Activated CD4-positive, alpha-beta T cell treated with anti-CD3 and anti-CD28 coated beads, Interleukin-2, amount 50 U/mL, for 1 hour (primary cell): Measurements from ENCODE around the gene DOCK8.
A peak's percentile ranks its signal among the peaks of the same experiment; 100 is the strongest.
"Not testable (repeated sequence)": the region's sequence is repeated elsewhere in the genome, so short reads cannot be mapped to it uniquely, and the experiment has no call there.

Experiments
- DNase-seq: peaks from one replicate; pipeline ENCODE4 v3.0.0-alpha.2; 2020

The DOCK8 gene

DNA sequence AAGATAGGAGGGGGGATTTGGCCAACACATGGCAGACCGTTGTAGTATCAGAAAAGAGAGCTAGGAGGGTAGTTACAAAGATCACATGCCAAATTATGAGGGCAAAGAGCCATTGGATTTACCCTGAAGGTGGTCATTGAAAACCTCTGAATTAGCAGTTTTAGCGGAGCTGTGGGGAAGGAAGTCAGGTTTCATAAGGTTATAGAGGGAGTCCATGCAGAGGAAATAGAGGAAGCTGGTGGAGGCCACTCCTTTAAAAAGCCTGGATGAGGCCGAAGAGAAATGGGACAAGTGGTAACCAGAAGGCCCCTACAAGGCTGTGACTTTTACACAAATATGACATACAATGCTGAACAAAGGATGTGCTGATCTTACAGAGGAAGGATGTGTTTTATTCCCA, 13.2 kb downstream of the DOCK8 start:
- DNase-seq: no peak

DNA sequence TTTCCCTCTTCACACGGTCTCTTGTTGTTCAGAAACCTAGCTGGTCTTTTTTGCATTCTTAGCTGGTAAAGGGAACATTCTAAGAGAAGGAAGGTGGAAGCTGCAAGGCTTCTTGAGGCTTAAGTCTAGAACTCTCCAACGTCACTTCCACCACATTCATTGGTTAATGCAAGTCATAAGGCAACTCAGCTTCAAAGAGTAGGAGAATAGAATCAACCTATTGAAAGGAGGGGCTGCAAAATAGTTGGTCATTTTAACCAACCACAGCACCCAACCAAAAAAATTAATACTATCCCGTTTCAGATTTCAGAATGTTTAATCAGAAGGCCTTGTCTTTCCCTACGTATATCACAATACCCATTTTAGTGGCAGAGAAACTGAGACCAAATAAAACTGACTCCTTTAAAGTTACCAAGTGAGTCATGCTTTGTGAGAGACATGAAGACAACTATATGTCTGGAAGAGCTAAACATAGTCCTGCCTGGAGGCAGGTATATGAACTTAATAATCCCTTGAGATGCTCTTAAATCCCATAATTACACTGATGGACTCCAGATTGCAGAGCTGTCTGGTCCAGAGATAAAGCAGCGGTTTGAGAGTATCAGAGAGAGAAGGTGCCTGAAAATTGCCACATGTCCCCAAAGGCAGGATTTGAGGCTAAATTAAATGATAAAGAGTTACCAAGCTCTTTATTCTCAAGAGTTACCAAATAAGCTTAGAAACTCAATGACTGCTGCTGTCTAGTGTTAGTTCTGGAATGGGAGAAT, 14.4 kb downstream of the DOCK8 start:
- no peak for DNase-seq

GRCh38 chr9:231625-232024, 17.0 kb downstream of the DOCK8 start:
- not testable (repeated sequence) for DNase-seq

- DNase-seq: not testable (repeated sequence)
These were observed 19.0 kb downstream of the DOCK8 start for GRCh38 chr9:233708-234107.

DNA sequence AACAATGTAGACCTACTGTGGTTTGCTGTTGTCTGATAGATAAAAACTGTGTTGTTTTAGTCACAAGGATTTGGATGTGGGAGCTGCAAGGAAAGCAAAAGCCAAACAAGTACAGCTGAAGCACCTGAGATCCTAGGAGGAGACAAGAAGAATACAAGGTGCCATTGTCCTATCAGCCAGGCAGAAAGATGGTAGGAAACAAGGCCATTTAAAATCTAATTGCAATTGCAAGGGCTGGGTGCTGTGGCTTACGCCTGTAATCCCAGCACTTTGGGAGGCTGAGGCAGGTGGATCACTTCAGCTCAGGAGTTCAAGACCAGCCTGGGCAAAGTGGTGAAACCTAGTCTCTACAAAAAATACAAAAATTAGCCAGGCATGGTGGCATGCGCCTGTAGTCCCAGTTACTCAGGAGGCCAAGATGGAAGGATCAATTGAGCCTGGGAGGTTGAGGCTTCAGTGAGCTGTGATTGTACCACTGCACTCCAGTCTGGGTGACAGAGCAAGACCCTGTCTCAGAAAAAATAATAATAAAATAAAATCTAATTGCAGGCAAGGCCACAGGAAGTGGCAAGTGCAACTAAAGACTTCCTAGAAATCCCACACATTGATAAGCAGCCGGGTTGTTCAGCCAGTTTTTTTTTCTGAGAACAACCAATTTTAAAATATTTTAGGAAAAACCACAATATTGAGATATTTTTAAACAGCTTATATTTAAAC, 22.6 kb downstream of the DOCK8 start:
- no peak for DNase-seq

GRCh38 chr9:237858-238345, 23.2 kb downstream of the DOCK8 start:
- no peak for DNase-seq

- DNase-seq: no peak
These were observed 27.9 kb downstream of the DOCK8 start for GRCh38 chr9:242461-243080.

DNA sequence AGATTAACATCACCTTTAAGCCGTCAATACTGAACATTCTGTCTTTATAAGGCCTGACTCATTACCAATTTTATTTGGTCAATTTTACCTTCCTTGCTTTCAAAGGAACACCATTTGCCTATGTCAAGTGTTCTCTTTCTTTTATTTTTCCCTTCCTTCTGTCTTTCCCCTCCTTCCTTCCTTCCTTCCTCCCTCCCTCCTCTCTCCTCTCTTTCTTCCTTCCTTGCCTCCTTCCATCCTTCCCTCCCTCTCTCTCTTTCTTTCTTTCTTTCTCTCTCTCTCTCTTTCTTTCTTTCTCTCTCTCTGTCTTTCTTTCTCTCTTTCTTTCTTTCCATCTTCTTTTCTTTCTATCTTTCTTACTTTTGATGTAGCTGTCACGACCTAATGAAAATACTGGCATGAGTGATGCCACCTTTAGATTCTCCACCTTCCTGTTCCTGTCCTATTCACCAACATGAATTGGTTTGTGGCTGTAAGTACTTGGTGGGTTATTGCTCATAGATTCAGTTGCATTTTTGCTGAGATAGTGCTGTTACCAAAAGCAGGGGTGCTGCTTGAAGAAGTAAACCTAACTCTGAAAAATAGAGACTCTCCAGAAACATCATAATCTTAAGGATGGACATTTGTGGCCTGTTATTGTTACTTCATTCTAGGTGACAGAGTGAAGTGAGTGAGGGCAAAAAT, 33.8 kb downstream of the DOCK8 start:
- DNase-seq: no peak

DNA sequence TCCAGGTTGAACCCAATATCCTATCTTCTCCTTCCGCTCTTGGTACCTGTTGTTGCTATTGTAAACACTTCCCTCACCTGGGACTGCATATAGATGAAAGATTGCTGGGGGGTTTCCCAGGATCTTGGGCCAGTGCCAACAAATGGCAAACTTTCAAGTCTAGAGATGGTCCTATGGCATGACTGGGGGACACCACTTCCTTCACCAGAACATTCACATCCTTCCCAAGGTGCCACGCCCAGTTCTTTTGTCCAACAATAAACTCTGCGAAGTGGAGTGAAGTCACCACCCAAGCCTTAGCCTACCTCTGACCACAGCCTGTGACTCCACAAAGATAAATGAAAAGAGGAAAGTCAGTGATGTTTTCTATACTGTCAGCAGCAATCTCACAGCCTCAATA, 34.4 kb downstream of the DOCK8 start:
- DNase-seq: peak; percentile 11

DNA sequence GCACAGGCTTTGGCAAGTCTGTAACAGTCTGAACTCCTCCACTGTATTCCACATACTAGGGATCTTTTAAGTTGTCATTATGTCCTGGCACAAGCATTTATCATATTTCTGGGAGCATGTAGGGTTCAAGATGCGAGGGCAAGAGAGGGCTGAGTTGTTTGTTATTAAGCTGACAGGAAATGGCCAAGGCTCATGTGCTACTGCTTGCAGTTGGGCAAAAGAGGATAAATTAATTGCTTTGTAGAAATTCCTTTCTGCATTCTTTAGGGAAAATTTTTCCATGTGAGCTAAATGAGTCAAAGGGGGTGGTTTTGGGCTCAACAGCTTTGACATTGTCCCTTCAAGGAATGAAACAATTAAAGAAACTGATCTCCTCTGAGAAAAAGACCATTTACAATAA, 35.4 kb downstream of the DOCK8 start:
- no peak for DNase-seq

DNA sequence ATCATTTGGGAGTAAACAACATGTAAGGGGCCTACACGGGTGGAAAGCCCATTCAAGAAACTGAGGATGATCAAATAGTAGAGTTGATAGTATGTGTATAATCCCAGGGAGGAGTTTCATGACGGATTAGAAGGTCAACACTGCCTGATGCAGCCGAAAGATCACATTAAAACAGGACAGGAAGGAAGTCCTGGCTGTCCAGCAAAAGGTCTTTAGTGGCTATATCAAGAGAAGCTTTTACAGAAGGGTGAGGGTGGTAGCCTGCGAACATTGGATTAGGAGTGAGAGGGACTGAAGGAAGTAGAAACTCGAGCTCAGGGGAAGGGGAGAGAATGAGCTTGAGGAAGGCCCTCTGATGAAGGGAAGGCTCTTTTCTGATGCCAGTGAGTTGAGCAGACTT, 36.0 kb downstream of the DOCK8 start:
- DNase-seq: no peak

DNA sequence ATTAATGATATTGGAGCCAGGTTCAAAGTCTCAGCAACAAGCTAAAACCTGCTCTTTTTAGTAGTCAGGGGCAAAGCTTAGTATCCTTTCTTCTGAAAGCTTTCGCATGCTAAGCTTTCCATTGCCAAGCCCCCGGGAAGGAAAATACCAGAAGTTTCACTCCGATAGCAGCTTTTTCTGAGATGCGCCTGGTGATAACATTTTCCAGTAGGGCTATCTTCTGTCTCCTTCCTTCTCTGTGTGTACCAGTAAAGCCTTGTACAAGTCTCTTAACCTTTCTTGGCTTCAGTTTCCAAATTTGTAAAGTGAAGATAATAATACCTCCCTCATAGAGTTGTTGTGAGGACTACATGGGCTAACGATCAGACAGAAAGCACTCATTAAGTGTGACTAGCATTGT, 36.7 kb downstream of the DOCK8 start:
- no peak for DNase-seq

DNA sequence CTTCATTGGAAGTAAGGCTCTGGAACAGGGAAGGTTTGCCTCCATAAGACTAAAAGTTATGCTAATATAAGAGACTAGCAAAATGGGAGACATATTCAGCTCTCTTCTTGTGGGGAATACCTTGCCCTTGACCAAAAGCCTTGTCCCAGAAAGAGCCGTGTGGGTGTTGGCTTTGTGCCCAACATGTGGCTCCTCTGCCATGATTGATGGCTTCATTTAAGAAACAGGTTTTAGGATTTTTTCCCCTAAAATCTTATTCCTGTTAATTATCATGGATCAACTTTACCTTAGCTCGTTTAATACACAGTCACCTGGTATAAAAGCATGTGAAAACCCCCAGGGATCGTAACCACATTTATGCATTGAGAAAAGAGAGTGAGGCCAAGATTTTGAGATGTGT, 38.9 kb downstream of the DOCK8 start:
- DNase-seq: no peak

DNA sequence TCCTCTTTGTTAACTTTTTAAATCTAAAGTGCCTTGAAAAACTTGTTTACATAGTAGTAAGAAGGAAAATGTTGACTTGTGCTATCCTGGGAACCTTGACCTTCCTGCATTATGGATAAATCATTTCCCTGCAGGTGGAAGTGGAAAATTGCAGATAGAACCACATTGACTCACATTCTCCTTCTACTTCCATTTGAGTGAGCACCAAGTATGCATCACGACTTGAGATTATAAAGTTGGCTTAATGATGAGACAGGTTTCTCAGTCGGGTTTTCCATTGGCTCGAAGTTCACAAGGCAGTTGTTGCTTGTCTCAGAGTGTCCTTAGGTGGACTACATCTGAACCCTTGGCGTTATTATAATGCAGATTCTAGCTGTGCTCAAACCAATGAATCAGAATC, 39.9 kb downstream of the DOCK8 start:
- DNase-seq: no peak

- no peak for DNase-seq
These were observed 43.3 kb downstream of the DOCK8 start for GRCh38 chr9:257957-258356.

- no peak for DNase-seq
These were observed 45.0 kb downstream of the DOCK8 start for GRCh38 chr9:259405-260404.

- DNase-seq: no peak
These were observed 49.6 kb downstream of the DOCK8 start for GRCh38 chr9:264231-264630.

- DNase-seq: no peak
These were observed 50.7 kb downstream of the DOCK8 start for GRCh38 chr9:265209-265870.

GRCh38 chr9:266228-266627, 51.6 kb downstream of the DOCK8 start:
- DNase-seq: no peak

GRCh38 chr9:268616-269015, 54.0 kb downstream of the DOCK8 start:
- DNase-seq: no peak

DNA sequence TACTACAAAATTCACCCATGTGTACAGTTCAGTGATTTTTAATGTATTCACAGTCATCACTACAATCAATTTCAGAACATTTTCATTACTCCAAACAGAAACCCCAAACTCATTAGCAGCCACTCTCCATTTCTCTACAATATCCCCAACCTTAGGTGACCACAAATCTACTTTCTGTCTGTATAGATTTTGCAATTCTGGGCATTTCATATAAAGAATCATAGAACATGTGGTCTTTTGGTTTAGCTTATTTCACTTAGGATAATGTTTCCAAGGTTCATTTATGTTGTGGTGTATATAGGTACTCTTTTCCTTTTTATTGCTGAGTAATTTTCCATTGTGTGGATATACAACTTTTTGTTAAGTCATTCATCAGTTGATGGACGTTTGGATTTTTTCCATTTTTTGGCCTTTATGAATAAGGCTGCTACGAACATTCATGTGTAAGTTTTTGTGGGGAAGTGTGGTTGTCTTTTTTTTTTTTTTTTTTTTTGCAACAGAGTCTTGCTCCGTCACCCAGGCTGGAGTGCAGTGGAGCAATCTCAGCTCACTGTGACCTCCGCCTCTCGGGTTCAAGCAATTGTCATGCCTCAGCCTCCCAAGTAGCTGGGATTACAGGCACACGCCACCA, 54.5 kb downstream of the DOCK8 start:
- no peak for DNase-seq
